ENCODE data around the gene XIAP. TPM values are rescaled to one million over a fixed set of nuclear protein-coding genes. Genes with fewer than 3 reads are reported as not detected.

XIAP gene
- total RNA-seq, 1 donor = 11.0 TPM

DNA sequence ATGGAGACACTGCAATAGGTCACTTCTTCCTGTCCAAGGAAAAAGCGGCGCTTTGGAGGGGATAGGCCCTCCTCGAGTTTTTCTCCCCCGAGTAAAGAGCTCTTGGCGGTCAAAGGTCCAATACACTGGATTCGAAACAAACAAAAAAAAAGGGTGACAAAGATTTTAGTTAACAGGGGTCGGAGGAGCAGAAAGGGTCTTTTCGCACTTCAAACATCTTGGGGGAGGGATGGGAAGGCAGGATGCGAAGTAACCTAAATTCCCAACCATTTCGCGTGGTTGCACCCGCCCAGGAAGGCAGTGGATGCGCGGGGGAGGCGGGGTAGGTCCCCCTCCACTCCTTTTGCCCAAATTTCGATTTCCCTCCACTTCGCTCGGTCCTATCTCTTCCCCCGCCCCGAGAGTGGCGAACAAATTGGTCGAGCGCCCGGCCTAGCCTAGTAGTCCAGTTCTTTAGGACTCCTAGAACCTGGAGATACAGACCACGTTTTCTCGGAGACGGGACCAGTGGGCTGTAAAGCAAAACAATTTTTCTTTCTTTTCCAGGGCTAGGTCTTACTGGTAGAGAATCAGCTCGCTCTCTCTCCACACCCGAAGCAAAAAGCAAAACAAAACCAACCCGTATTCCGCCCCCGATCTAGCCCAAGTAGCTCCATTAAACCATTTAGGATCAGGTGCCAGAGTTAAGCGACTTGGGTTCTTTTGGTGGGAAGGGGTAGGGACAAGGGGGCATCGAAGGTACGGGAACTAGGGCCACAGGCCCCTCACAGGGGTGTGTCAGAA is 99.6 kb downstream of the XIAP start:
- no peak for DNase-seq (ENCODE audit: low read depth in 2 of 3, low spot score in 2 of 3)

GRCh38 chrX:123960956-123961267 is 101.1 kb downstream of the XIAP start:
- no peak for DNase-seq (ENCODE audit: low read depth in 2 of 3, low spot score in 2 of 3)

DNA sequence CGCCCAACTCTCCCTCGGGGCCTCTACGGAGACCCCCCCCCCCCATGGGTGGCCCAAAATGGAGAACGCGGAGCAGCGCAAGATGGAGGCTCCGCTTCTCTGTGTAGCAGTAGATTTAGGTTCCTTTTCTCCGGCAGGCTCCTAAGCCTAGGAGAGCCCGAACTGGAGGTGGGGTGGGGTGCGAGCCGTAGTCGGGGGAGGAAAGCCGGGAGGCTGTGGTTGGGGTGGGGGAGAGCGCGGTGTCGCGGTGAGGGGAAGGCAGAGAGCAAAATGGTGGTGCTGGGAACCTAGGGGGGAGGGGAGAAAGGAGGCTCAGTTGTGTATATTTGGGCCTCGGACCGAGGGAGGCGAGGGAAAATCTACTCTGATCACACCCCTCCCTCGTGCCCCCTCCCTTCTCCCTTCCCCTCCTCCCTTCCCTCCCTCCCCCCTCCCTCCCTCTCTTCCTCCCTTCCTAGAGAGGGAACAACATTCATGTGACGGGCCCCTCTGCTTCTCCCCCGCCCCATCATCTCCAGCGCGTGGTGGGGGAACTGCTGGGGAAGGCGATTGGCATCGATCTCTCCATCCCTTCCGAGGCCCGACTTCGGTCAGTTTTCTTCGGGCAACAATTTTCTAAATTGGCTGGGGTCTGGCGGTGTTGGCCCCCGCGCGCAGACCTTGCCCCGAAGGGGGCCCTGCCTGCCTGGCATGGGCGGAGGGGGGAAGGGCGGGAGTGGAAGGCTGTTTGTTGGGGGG is 101.6 kb downstream of the XIAP start, which contains the start of gene STAG2:
Gene STAG2, plus strand, starts transcription at position 439 of the 738 bp plus-strand sequence. CDS start 60,922 bp downstream, outside the sequence.
- DNase-seq (ENCODE audit: low read depth in 2 of 3, low spot score in 2 of 3) = peak; percentile 16 to 87 (median 78)

- peak in 1 of 3 donors; percentile 56 for DNase-seq (ENCODE audit: low read depth in 2 of 3, low spot score in 2 of 3)
Observed at GRCh38 chrX:123962006-123962467, 102.2 kb downstream of the XIAP start.

GRCh38 chrX:123962794-123963373 is 103.0 kb downstream of the XIAP start:
- peak; percentile 52 to 91 (median 86) for DNase-seq (ENCODE audit: low read depth in 2 of 3, low spot score in 2 of 3)

Small RNA genes lying within 50 kb of the gene (small RNA-seq; reads per million reads assigned to genes)
- gene RF00019 (not detected), gene RN7SL190P (not detected), gene RNU6-122P (not detected)

Other genes starting within 250 kb of the XIAP start
- 35.8 TPM for gene THOC2, start 127.0 kb upstream of the XIAP start, total RNA-seq
- 39.6 TPM for gene STAG2, start 101.7 kb downstream of the XIAP start, total RNA-seq

Measured in hematopoietic multipotent progenitor cell (in vitro differentiated cells).